Measurements from ENCODE around the gene P2RX5. TPM values are rescaled to one million over a fixed set of nuclear protein-coding genes. Genes with fewer than 3 reads are reported as not detected.

The P2RX5 gene
- total RNA-seq, 4 donors from 2014 or later = 0.54 TPM; not detected in 3

DNA sequence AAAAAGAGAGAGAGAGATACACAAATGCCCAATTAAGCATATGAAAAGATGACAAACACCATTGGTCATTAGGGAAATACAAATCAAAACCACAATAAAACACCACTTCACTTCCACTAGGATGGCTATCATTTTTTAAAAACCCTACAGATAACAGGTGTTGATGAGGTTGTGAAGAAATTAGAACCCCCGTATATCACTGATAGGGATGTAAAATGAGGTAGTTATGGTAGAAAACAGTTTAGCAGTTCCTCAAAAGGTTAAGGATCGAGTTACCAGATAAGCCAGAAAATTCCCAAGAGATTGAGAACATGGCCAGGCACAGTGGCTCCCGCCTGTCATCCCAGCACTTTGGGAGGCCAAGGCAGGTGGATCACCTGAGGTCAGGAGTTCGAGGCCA is 2.8 kb downstream of the P2RX5 start:
- H3K4me1 ChIP-seq = peaks cover 7 to 14% of the 10 kb centered on the region in 2 donors
- TF ChIP-seq, protein P1, sequence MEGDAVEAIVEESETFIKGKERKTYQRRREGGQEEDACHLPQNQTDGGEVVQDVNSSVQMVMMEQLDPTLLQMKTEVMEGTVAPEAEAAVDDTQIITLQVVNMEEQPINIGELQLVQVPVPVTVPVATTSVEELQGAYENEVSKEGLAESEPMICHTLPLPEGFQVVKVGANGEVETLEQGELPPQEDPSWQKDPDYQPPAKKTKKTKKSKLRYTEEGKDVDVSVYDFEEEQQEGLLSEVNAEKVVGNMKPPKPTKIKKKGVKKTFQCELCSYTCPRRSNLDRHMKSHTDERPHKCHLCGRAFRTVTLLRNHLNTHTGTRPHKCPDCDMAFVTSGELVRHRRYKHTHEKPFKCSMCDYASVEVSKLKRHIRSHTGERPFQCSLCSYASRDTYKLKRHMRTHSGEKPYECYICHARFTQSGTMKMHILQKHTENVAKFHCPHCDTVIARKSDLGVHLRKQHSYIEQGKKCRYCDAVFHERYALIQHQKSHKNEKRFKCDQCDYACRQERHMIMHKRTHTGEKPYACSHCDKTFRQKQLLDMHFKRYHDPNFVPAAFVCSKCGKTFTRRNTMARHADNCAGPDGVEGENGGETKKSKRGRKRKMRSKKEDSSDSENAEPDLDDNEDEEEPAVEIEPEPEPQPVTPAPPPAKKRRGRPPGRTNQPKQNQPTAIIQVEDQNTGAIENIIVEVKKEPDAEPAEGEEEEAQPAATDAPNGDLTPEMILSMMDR (IDR thresholded peaks at IDR 0.05) = no peak
- no peak for TF ChIP-seq POLR2A (IDR thresholded peaks at IDR 0.05)

GRCh38 chr17:3692346-3692745 is 3.6 kb downstream of the P2RX5 start:
- no peaks in the 10 kb centered on the region for H3K9me3 ChIP-seq
- no peak for DNase-seq
- no peak overlapping the region for H3K27ac ChIP-seq
- no peaks in the 10 kb centered on the region for H3K36me3 ChIP-seq
- 86 to 88% methylated on average over 9 of the region's 9 CpGs for WGBS, 2 donors
- H3K4me3 ChIP-seq (replicated peaks in 1 of 3) = no peak overlapping the region
- H3K4me1 ChIP-seq = peaks cover 7 to 14% of the 10 kb centered on the region in 2 donors
- H3K27me3 ChIP-seq = peaks cover 3% of the 10 kb centered on the region
- TF ChIP-seq, protein P1 (IDR thresholded peaks at IDR 0.05) = no peak
- TF ChIP-seq POLR2A (IDR thresholded peaks at IDR 0.05) = no peak
- intact Hi-C loops (cut with DNase I) = no loop called here

More for the DNA sequence above, 2.8 kb downstream of the P2RX5 start:
- Histone ChIP-seq H3K9me3 (no peaks in the 10 kb centered on the region), H3K27me3 (peaks cover 3% of the 10 kb centered on the region), H3K36me3 (no peaks in the 10 kb centered on the region), H3K4me3 (replicated peaks in 1 of 3) (no peak overlapping the region), H3K27ac (no peak overlapping the region)
- intact Hi-C loops (cut with DNase I) = no loop called here
- 70 to 79% methylated on average over 4 of the region's 4 CpGs for WGBS, 2 donors
- no peak for DNase-seq

- no peak overlapping the region for H3K4me3 ChIP-seq (replicated peaks in 1 of 3)
- peaks cover 3% of the 10 kb centered on the region for H3K27me3 ChIP-seq
- 72 to 83% methylated on average over 8 to 16 of the region's 16 CpGs for WGBS, 2 donors
- peaks cover 7 to 14% of the 10 kb centered on the region in 2 donors for H3K4me1 ChIP-seq
- intact Hi-C loops (cut with DNase I) = no loop called here
- no peaks in the 10 kb centered on the region for H3K9me3 ChIP-seq
- no peak for DNase-seq
- no peaks in the 10 kb centered on the region for H3K36me3 ChIP-seq
- TF ChIP-seq, protein P1 (IDR thresholded peaks at IDR 0.05) = no peak
- no peak for TF ChIP-seq POLR2A (IDR thresholded peaks at IDR 0.05)
- no peak overlapping the region for H3K27ac ChIP-seq
These were observed 4.3 kb downstream of the P2RX5 start for GRCh38 chr17:3691617-3692067.

DNA sequence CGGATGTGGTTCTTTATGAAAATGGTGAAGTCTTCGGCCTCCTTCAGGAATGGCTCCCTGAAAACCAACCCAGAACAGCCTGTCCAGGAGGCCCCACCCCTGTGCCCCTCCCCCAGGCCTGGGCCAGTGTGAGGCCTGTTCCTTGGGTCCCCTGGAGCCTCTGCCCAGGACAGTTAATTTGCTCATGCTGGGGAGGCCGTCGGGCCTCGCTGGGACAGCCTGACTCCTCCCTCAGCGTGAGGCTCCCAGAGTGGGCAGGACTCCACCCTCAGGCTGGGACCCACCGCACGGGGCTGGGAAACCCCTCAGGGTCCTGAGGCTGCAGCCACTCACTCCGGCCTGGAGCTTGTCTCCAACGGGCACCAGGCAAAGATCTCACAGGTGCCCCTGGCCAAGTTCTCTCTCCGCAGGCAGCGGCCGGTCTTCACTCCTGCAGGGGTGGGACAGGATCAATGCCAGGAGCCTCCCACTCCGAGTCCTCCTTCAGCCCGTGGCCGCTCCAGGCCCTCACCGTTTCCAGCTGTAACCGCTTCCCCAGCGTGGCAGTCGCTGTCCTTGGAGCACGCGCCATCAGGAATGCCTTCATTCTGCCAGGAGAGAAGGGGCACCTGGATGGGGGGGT is 5.8 kb downstream of the P2RX5 start:
- no peak for DNase-seq
- intact Hi-C loops (cut with DNase I) = no loop called here
- peaks cover 3% of the 10 kb centered on the region for H3K27me3 ChIP-seq
- H3K27ac ChIP-seq = no peak overlapping the region
- WGBS, 2 donors = 66 to 83% methylated on average over 11 to 18 of the region's 22 CpGs
- peaks cover 0 to 3% of the 10 kb centered on the region in 2 donors for H3K4me1 ChIP-seq
- no peaks in the 10 kb centered on the region for H3K9me3 ChIP-seq
- TF ChIP-seq POLR2A (IDR thresholded peaks at IDR 0.05) = no peak
- TF ChIP-seq, protein P1 (IDR thresholded peaks at IDR 0.05) = no peak
- no peaks in the 10 kb centered on the region for H3K36me3 ChIP-seq
- no peak overlapping the region for H3K4me3 ChIP-seq (replicated peaks in 1 of 3)

DNA sequence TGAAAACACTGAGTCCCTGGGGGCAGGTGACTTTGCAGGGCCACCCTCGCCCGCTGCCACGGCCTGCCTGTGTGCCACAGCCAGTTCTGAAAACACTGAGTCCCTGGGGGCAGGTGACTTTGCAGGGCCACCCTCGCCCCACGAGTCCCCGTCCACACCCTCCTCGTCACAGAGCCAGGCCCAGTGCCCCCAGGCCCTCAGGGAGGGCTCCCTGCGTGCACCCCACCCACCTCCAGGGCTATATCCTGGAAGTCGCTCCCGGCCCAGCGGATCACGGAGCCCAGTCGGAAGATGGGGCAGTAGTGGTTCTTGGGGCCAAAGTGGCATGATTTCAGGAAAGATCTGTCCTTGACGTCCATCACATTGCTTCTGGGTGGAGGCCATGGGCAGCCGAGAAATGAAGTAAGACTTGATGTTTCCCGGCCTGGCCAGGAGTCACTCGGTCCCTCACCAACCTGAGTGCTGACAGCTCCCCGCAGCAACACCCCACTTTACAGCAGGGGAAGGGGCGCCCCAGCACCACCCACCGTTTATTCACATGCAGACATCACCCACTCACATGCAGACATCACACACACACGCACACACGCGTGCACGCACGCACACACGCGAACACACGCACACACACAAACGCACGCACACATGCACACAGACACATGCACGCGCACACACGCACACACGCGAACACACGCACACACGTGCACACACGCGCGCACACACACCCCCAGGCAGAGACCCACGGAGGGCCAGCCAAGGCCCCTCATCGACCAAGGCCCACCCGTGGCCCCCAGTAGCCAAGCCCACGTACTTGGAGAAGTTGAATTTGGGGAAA is 6.5 kb downstream of the P2RX5 start:
- no peak overlapping the region for H3K4me3 ChIP-seq (replicated peaks in 1 of 3)
- no peaks in the 10 kb centered on the region for H3K4me1 ChIP-seq
- TF ChIP-seq, protein P1 (IDR thresholded peaks at IDR 0.05) = no peak
- TF ChIP-seq POLR2A (IDR thresholded peaks at IDR 0.05) = no peak
- intact Hi-C loops (cut with DNase I) = no loop called here
- 90 to 93% methylated on average over 30 to 38 of the region's 44 CpGs for WGBS, 2 donors
- H3K9me3 ChIP-seq = no peaks in the 10 kb centered on the region
- H3K27me3 ChIP-seq = no peaks in the 10 kb centered on the region
- no peak overlapping the region for H3K27ac ChIP-seq
- H3K36me3 ChIP-seq = no peaks in the 10 kb centered on the region
- DNase-seq = no peak

Data from thyroid gland (tissue), 4 donors.